Measurements from ENCODE around the gene MGME1.
A peak's percentile ranks its signal among the peaks of the same experiment; 100 is the strongest.

The MGME1 gene

GRCh38 chr20:17966432-17967310 lies 2.1 kb upstream of the MGME1 start:
- DNase-seq (ENCODE audit: low read depth) = no peak
- peak; percentile 30 for TF ChIP-seq CTCF (IDR thresholded peaks at IDR 0.05; ENCODE audit: low read depth, low read length, missing control alignments)

GRCh38 chr20:17967521-17968365 lies 1.1 kb upstream of the MGME1 start:
- TF ChIP-seq CTCF (IDR thresholded peaks at IDR 0.05; ENCODE audit: low read depth, low read length, missing control alignments) = no peak
- DNase-seq (ENCODE audit: low read depth) = no peak
- H3K4me3 ChIP-seq (ENCODE audit: low read depth, low read length) = peak overlapping the region; percentile 94

More at GRCh38 chr20:17966432-17967310, 2.1 kb upstream of the MGME1 start:
- H3K4me3 ChIP-seq (ENCODE audit: low read depth, low read length) = peak overlapping the region; percentile 94

- peak overlapping the region; percentile 94 for H3K4me3 ChIP-seq (ENCODE audit: low read depth, low read length)
- TF ChIP-seq CTCF (IDR thresholded peaks at IDR 0.05; ENCODE audit: low read depth, low read length, missing control alignments) = no peak
- DNase-seq (ENCODE audit: low read depth) = no peak
Observed at GRCh38 chr20:17969278-17969883, 563 bp downstream of the MGME1 start.

- peak overlapping the region; percentile 94 for H3K4me3 ChIP-seq (ENCODE audit: low read depth, low read length)
- no peak for DNase-seq (ENCODE audit: low read depth)
- TF ChIP-seq CTCF (IDR thresholded peaks at IDR 0.05; ENCODE audit: low read depth, low read length, missing control alignments) = no peak
Observed at GRCh38 chr20:17969884-17970409, 1.1 kb downstream of the MGME1 start.

GRCh38 chr20:17971300-17972013 lies 2.6 kb downstream of the MGME1 start:
- TF ChIP-seq CTCF (IDR thresholded peaks at IDR 0.05; ENCODE audit: low read depth, low read length, missing control alignments) = no peak
- DNase-seq (ENCODE audit: low read depth) = no peak
- peak overlapping the region; percentile 94 for H3K4me3 ChIP-seq (ENCODE audit: low read depth, low read length)

GRCh38 chr20:17972121-17972520 lies 3.3 kb downstream of the MGME1 start:
- no peak for DNase-seq (ENCODE audit: low read depth)
- no peak for TF ChIP-seq CTCF (IDR thresholded peaks at IDR 0.05; ENCODE audit: low read depth, low read length, missing control alignments)
- peak overlapping the region; percentile 94 for H3K4me3 ChIP-seq (ENCODE audit: low read depth, low read length)

Data from GM12864 (cell line).